Measurements from ENCODE around the gene AOPEP. TPM values are rescaled to one million over a fixed set of nuclear protein-coding genes. Genes with fewer than 3 reads are reported as not detected.

AOPEP gene
- total and polyA plus RNA-seq, 2 of the 13 experiments (the other 11 are each of a cell fraction or from before 2014, with no cell fraction given): 22.2 to 41.6 TPM

DNA sequence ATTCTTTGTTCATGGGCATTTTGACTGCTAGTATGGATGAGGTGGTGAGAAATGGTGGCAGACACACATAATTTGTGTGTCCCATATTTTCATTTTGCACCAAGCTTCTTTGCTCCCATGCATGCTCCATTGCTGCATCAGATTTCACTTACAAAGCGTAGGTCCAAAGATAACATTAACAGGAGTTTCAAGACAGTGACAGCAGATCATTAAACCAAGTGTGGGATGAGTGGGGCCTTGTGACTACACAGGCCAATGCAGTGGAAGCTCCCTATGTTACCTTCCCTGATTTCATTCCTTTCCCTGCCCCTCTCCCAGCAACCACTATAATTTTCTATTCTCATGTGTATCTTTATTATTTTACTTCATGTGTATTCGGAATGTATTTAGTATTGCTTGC, 142.0 kb downstream of the AOPEP start:
- Histone ChIP-seq H3K4me2 (ENCODE audit: low read depth, low read length) (no peak overlapping the region), H2AFZ (ENCODE audit: low read length) (no peak overlapping the region), H4K20me1 (ENCODE audit: insufficient read depth, low read length) (no peaks in the 10 kb centered on the region), H3K27me3 (ENCODE audit: control insufficient read depth in 1 of 2, insufficient read depth in 2 of 2, low read length in 2 of 2) (no peaks in the 10 kb centered on the region), H3K27ac (ENCODE audit: extremely low read length, insufficient read depth, low read length) (no peak overlapping the region), H3K79me2 (ENCODE audit: insufficient read depth, low read length) (no peaks in the 10 kb centered on the region), H3K36me3 (replicated peaks in 1 of 2; ENCODE audit: control insufficient read depth in 1 of 2, insufficient read depth in 2 of 2, low read length in 2 of 2) (no peaks in the 10 kb centered on the region; a peak in 1 of 5 replicates), H3K9me3 (ENCODE audit: low read length) (no peaks in the 10 kb centered on the region), H3K4me3 (replicated peaks in 1 of 3; ENCODE audit: insufficient read depth in 1 of 3, low read depth in 2 of 3, low read length in 3 of 3) (no peak overlapping the region), H3K9ac (ENCODE audit: insufficient read depth, low read depth, low read length) (no peak overlapping the region), H3K4me1 (ENCODE audit: insufficient read depth, low read length) (peaks cover 41% of the 10 kb centered on the region)
- FAIRE-seq (no peak), DNase-seq (ENCODE audit: low spot score) (no peak), ATAC-seq (no peak)
- POLR2A ChIA-PET: no interaction called here
- CTCF ChIA-PET (ENCODE audit: low intra/inter-chr PET ratio, low total read pairs): no interaction called here
- WGBS (ENCODE audit: low lambda C conversion rate): 100% methylated on average over 2 of the region's 2 CpGs
- no TSS peak for BruUV-seq (replicated peaks)
- intact Hi-C loops (cut with micrococcal nuclease; ENCODE audit: unreplicated experiment) (no loop called here), in situ Hi-C loops (cut with HindIII; ENCODE audit: extremely low pct_ligation_motif_present, low pct_unique_long_range_greater_than_20kb) (no loop called here)
- TF ChIP-seq, protein P1, sequence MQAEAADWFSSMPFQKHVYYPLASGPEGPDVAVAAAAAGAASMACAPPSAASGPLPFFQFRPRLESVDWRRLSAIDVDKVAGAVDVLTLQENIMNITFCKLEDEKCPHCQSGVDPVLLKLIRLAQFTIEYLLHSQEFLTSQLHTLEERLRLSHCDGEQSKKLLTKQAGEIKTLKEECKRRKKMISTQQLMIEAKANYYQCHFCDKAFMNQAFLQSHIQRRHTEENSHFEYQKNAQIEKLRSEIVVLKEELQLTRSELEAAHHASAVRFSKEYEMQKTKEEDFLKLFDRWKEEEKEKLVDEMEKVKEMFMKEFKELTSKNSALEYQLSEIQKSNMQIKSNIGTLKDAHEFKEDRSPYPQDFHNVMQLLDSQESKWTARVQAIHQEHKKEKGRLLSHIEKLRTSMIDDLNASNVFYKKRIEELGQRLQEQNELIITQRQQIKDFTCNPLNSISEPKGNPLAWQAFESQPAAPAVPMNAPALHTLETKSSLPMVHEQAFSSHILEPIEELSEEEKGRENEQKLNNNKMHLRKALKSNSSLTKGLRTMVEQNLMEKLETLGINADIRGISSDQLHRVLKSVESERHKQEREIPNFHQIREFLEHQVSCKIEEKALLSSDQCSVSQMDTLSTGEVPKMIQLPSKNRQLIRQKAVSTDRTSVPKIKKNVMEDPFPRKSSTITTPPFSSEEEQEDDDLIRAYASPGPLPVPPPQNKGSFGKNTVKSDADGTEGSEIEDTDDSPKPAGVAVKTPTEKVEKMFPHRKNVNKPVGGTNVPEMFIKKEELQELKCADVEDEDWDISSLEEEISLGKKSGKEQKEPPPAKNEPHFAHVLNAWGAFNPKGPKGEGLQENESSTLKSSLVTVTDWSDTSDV (CRISPR knock-in tag; IDR thresholded peaks at IDR 0.05): no peak
- TF ChIP-seq SMC3 (IDR thresholded peaks at IDR 0.05; ENCODE audit: low read length) (no peak), GATAD1 (CRISPR knock-in tag; IDR thresholded peaks at IDR 0.05) (no peak), GATAD2A (CRISPR knock-in tag; IDR thresholded peaks at IDR 0.05) (no peak), SATB2 (CRISPR knock-in tag; IDR thresholded peaks at IDR 0.05) (no peak), SKIL (CRISPR knock-in tag; IDR thresholded peaks at IDR 0.05; ENCODE audit: borderline replicate concordance) (no peak), BCL3 (CRISPR knock-in tag; IDR thresholded peaks at IDR 0.05) (no peak), ZNF513 (CRISPR knock-in tag; conservative IDR thresholded peaks at IDR 0.05) (no peak)
